ENCODE results near the gene FBXO11. TPM values are rescaled to one million over a fixed set of nuclear protein-coding genes. Genes with fewer than 3 reads are reported as not detected.
A peak's percentile ranks its signal among the peaks of the same experiment; 100 is the strongest.

The FBXO11 gene
- total and polyA plus RNA-seq, 2 of the 4 experiments (the other 2 are of a cell fraction), result 27.1 to 29.6 TPM

GRCh38 chr2:47907039-47907781 lies 912 bp upstream of the FBXO11 start:
- Histone ChIP-seq H3K9ac (ENCODE audit: low read depth, low read length) (peak overlapping the region; percentile 25), H2AK5ac (ENCODE audit: low read depth, low read length) (no peak overlapping the region), H3K4me3 (ENCODE audit: insufficient read depth, low read depth, low read length) (peak overlapping the region; percentile 39), H3K36me3 (ENCODE audit: control insufficient read depth, insufficient read depth, low read length) (no peaks in the 10 kb centered on the region), H4K20me1 (ENCODE audit: insufficient read depth, low read length) (peaks cover 29% of the 10 kb centered on the region), H3K27me3 (ENCODE audit: control insufficient read depth, insufficient read depth, low read length) (no peaks in the 10 kb centered on the region), H2AK9ac (replicated peaks; ENCODE audit: low read depth, low read length, poor library complexity) (peak overlapping the region; percentile 87), H3K56ac (ENCODE audit: extremely low read depth, insufficient read depth, low read length) (peak overlapping the region; percentile 84), H3K4ac (ENCODE audit: low read depth, low read length) (peak overlapping the region; percentile 64), H4K5ac (ENCODE audit: low read depth, low read length) (peak overlapping the region; percentile 52), H3K18ac (ENCODE audit: low read depth, low read length) (peak overlapping the region; percentile 1), H2AFZ (replicated peaks; ENCODE audit: low read length, poor library complexity) (peak overlapping the region; percentile 95), H2BK15ac (ENCODE audit: low read depth, low read length) (peak overlapping the region; percentile 59; the same call in 2 of the 3 replicates), H3K4me2 (ENCODE audit: low read depth, low read length) (peak overlapping the region; percentile 60), H2BK20ac (ENCODE audit: low read depth, low read length) (peak overlapping the region; percentile 2; the same call in 1 of the 2 replicates), H4K91ac (ENCODE audit: insufficient read depth, low read depth, low read length) (peak overlapping the region; percentile 76), H2BK120ac (ENCODE audit: low read depth, low read length) (peak overlapping the region; percentile 83), H3K27ac (ENCODE audit: insufficient read depth, low read length) (peak overlapping the region; percentile 25), H3K79me1 (ENCODE audit: low read depth in 1 of 2, low read length in 2 of 2) (peaks cover 3 to 4% of the 10 kb centered on the region in 2 experiments; a peak in 1 of 4 replicates), H3K23ac (ENCODE audit: low read depth, low read length) (peak overlapping the region; percentile 77), H3K4me1 (ENCODE audit: control insufficient read depth, insufficient read depth, low read length) (no peaks in the 10 kb centered on the region), H4K8ac (ENCODE audit: low read depth in 2 of 2, low read length in 2 of 2) (peak overlapping the region; percentile 26 to 83), H2BK5ac (ENCODE audit: low read depth, low read length, poor library complexity, severe bottlenecking) (peak overlapping the region; percentile 52), H3K9me3 (ENCODE audit: control insufficient read depth, insufficient read depth, low read length) (no peaks in the 10 kb centered on the region), H3K14ac (replicated peaks; ENCODE audit: low read depth, low read length) (peak overlapping the region; percentile 75), H3K9me1 (ENCODE audit: insufficient read depth, low read length) (no peaks in the 10 kb centered on the region)
- intact Hi-C loops (cut with micrococcal nuclease) (loop anchor here (2.0 kb wide), 1 partner anchor 514 kb away; no protein-coding TSS in a partner anchor), dilution Hi-C loops (cut with HindIII; ENCODE audit: low sequenced_read_pairs, unreplicated experiment) (no loop called here), in situ Hi-C loops (cut with MboI; ENCODE audit: low sequenced_read_pairs) (no loop called here)
- ChIA-PET POLR2A (ENCODE audit: unreplicated experiment) (interaction anchor here (0.7 kb wide), 1 partner anchor 36 kb away, joined by 3 read pairs; no protein-coding TSS in a partner anchor), CTCF (interaction anchor here (1.2 kb wide), 3 partner anchors 9 to 195 kb away, joined by 3 to 4 read pairs (median 4); no protein-coding TSS in a partner anchor)
- no peak for ATAC-seq (ENCODE audit: low read depth)
- DNase-seq, result no peak
- WGBS, 2 experiments (ENCODE audit: extremely low coverage in 2 of 2, insufficient read length in 1 of 2), result no CpG with 5 or more reads among the region's 15 CpGs
- TSS peak; percentile 78 for BruUV-seq (replicated peaks)
- TF ChIP-seq RCOR1 (IDR thresholded peaks at IDR 0.05; ENCODE audit: insufficient replicate concordance, low read length), result no peak
- TF ChIP-seq POLR2A (IDR thresholded peaks at IDR 0.05; ENCODE audit: low read depth, low read length), result no peak
- peak; percentile 48; the same call in 1 of the 2 replicates for TF ChIP-seq SMC3 (IDR thresholded peaks at IDR 0.05; ENCODE audit: low read depth, low read length)
- peak; percentile 52 for TF ChIP-seq RAD21 (IDR thresholded peaks at IDR 0.05; ENCODE audit: low read length)
- TF ChIP-seq BHLHE40 (IDR thresholded peaks at IDR 0.05; ENCODE audit: low read depth, low read length), result 0 out of 2 replicates have a peak, but pooled peaks have one; percentile 1
- no peak for TF ChIP-seq FOS (IDR thresholded peaks at IDR 0.05; ENCODE audit: low read depth, low read length)
- TF ChIP-seq NFE2L2 (IDR thresholded peaks at IDR 0.05; ENCODE audit: low read depth, low read length), result no peak
- TF ChIP-seq CHD1 (IDR thresholded peaks at IDR 0.05; ENCODE audit: low read depth, low read length), result no peak
- TF ChIP-seq USF2 (IDR thresholded peaks at IDR 0.05; ENCODE audit: low read depth, low read length), result no peak
- no peak for TF ChIP-seq ELK1 (IDR thresholded peaks at IDR 0.05; ENCODE audit: borderline replicate concordance, low read depth, low read length)
- TF ChIP-seq CTCF (conservative IDR thresholded peaks at IDR 0.05; ENCODE audit: low read depth, low read length), result 0 out of 2 replicates have a peak, but pooled peaks have one; percentile 76
- no peak for TF ChIP-seq RFX5 (IDR thresholded peaks at IDR 0.05; ENCODE audit: low read depth, low read length)
- no peak for TF ChIP-seq CEBPB (IDR thresholded peaks at IDR 0.05; ENCODE audit: low read depth, low read length)
- TF ChIP-seq MXI1 (IDR thresholded peaks at IDR 0.05; ENCODE audit: borderline replicate concordance, low read depth, low read length), result no peak
